ENCODE data around the gene CLN6.

CLN6 gene

DNA sequence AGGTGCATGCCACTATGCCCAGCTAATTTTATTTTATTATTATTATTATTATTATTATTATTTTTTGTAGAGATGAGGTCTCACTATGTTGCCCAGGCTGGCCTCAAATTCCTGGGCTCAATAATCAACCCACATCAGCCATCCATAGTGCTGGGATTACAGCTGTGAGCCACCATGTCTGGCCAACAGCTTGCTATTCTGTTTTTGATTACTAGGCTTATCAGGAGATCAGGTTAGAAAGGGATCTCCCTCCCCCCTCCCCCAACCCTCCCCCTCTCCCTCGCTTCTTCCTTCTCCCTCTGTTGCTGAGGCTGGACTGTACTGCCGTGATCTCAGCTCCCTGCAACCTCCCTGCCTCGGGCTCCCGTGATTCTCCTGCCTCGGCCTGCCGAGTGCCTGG lies 8.6 kb downstream of the CLN6 start:
- DNase-seq (ENCODE audit: low read depth): no peak
- H3K4me3 ChIP-seq (ENCODE audit: low read depth, low read length): no peak overlapping the region
- TF ChIP-seq, protein P1, sequence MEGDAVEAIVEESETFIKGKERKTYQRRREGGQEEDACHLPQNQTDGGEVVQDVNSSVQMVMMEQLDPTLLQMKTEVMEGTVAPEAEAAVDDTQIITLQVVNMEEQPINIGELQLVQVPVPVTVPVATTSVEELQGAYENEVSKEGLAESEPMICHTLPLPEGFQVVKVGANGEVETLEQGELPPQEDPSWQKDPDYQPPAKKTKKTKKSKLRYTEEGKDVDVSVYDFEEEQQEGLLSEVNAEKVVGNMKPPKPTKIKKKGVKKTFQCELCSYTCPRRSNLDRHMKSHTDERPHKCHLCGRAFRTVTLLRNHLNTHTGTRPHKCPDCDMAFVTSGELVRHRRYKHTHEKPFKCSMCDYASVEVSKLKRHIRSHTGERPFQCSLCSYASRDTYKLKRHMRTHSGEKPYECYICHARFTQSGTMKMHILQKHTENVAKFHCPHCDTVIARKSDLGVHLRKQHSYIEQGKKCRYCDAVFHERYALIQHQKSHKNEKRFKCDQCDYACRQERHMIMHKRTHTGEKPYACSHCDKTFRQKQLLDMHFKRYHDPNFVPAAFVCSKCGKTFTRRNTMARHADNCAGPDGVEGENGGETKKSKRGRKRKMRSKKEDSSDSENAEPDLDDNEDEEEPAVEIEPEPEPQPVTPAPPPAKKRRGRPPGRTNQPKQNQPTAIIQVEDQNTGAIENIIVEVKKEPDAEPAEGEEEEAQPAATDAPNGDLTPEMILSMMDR (IDR thresholded peaks at IDR 0.05; ENCODE audit: low read depth, low read length): no peak
- TF ChIP-seq MYC (IDR thresholded peaks at IDR 0.05; ENCODE audit: low read depth, low read length) (no peak), POLR2A (IDR thresholded peaks at IDR 0.05; ENCODE audit: extremely low read depth, insufficient read length) (no peak)
- TF ChIP-seq, protein P2, sequence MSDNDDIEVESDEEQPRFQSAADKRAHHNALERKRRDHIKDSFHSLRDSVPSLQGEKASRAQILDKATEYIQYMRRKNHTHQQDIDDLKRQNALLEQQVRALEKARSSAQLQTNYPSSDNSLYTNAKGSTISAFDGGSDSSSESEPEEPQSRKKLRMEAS (IDR thresholded peaks at IDR 0.05; ENCODE audit: low read depth, low read length): no peak

DNA sequence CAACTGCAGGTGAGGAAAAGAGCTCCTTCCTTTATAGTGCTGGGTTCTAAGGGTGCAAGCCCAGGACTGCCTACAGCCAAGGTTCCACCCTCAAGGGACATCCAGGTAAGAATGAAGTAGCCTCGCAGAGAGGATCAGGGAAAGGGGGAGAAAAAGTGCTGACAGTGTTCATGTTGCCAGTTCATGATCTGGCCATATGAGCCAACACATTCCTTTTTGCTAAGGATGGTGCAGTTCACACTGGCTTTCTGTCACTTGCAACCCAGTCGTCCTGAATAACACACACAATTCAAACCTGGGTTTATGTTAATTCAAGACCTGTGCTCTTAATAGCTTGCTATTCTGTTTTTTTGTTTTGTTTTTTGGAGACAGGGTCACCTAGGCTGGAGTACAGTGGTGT lies 9.0 kb downstream of the CLN6 start:
- TF ChIP-seq, protein P2 (IDR thresholded peaks at IDR 0.05; ENCODE audit: low read depth, low read length): no peak
- TF ChIP-seq, protein P1 (IDR thresholded peaks at IDR 0.05; ENCODE audit: low read depth, low read length): no peak
- no peak for TF ChIP-seq POLR2A (IDR thresholded peaks at IDR 0.05; ENCODE audit: extremely low read depth, insufficient read length)
- no peak for TF ChIP-seq MYC (IDR thresholded peaks at IDR 0.05; ENCODE audit: low read depth, low read length)
- no peak for DNase-seq (ENCODE audit: low read depth)

DNA sequence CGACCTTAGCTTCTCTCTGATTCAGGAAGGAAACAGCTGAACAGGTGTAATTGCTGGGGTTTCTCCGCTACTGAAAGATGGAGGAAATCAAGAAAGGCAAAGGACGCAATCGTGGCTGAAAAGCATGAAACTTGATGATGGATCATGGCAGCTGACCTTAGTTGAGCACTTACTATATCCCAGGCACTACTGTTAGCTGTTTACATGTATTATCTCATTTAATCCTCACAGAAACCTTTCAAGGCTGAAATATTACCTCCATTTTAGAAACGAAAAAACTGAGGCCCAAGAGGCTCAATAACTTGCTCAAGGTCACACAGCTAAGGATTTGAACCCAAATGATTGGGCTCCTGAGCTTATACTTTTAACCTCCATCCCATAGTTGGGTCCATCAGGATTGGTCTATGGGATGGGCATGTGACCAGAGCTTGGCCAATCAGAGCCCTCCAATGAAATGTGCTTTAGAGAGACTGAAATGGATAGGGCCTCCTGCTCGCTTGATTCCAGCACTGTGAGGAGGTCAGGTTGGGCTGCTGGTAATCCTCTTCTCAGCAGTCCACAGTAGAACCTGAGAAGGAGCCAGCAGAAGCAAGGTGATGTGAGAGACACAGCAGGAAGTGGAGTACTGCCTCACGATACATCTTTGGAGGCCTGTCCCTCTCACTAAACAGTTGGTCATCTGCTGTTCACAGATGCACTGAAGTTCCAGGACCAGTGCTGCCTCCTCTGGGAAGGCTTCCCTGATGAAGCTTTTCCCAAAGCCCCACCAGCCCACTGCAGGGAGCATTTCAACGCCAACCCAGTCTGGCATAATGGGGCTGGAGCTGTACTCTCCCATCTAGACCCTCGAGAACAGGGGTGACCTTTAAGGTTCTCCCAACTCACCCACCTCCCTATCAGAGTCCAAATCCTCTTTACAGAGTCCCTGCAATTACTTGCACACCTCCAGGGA lies 10.4 kb downstream of the CLN6 start:
- DNase-seq (ENCODE audit: low read depth): no peak
- H3K4me3 ChIP-seq (ENCODE audit: low read depth, low read length): no peak overlapping the region
- TF ChIP-seq, protein P1 (IDR thresholded peaks at IDR 0.05; ENCODE audit: low read depth, low read length): no peak
- TF ChIP-seq, protein P2 (IDR thresholded peaks at IDR 0.05; ENCODE audit: low read depth, low read length): no peak
- TF ChIP-seq MYC (IDR thresholded peaks at IDR 0.05; ENCODE audit: low read depth, low read length) (no peak), POLR2A (IDR thresholded peaks at IDR 0.05; ENCODE audit: extremely low read depth, insufficient read length) (no peak)

More for the DNA sequence above, 9.0 kb downstream of the CLN6 start:
- H3K4me3 ChIP-seq (ENCODE audit: low read depth, low read length): no peak overlapping the region

DNA sequence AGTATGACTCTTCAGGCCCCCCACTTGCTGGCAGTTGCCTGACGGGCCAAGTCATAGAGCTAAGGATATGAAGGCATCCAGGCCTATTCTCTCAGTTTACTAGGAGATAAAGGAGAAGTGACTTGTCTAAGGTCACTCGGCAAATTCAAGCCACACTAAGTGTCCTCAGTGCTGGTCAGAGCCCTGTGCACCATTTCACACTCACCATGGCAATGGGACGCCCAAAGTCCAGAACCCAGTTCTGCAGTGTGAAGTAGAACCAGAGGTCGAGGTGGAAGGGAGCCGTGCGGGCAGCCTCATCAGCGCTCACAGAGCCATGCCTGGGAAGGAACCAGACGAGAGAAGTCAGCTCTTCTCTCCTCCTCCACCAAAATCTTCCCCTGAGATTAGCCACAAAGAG lies 11.2 kb downstream of the CLN6 start:
- TF ChIP-seq MYC (IDR thresholded peaks at IDR 0.05; ENCODE audit: low read depth, low read length) (no peak), POLR2A (IDR thresholded peaks at IDR 0.05; ENCODE audit: extremely low read depth, insufficient read length) (no peak)
- TF ChIP-seq, protein P2 (IDR thresholded peaks at IDR 0.05; ENCODE audit: low read depth, low read length): no peak
- TF ChIP-seq, protein P1 (IDR thresholded peaks at IDR 0.05; ENCODE audit: low read depth, low read length): no peak
- DNase-seq (ENCODE audit: low read depth): no peak
- H3K4me3 ChIP-seq (ENCODE audit: low read depth, low read length): no peak overlapping the region

DNA sequence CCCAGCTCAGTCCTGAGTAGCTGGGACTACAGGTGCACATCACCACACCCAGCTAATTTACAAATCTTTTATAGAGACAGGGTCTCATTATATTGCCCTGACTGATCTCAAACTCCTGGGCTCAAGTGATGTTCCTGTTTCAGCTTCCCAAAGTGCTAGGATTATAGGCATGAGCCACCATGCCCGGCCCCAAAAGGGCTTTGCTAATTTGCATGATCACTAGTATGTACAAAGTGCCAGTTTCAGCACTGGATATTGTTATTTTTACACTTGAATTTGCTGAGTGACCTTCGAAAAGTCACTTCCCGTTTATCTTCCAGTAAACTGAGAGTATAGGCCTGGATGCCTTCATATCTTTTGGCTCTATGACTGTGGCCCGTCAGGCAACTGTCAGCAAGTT lies 12.2 kb downstream of the CLN6 start:
- DNase-seq (ENCODE audit: low read depth): no peak
- H3K4me3 ChIP-seq (ENCODE audit: low read depth, low read length): no peak overlapping the region
- TF ChIP-seq MYC (IDR thresholded peaks at IDR 0.05; ENCODE audit: low read depth, low read length): no peak
- TF ChIP-seq, protein P1 (IDR thresholded peaks at IDR 0.05; ENCODE audit: low read depth, low read length): no peak
- TF ChIP-seq, protein P2 (IDR thresholded peaks at IDR 0.05; ENCODE audit: low read depth, low read length): no peak
- TF ChIP-seq POLR2A (IDR thresholded peaks at IDR 0.05; ENCODE audit: extremely low read depth, insufficient read length): no peak
